ENCODE measurements around the gene UTF1.

GRCh38 chr10:133246236-133246626 is 16.2 kb downstream of the UTF1 start:
- TF ChIP-seq POLR2A (IDR thresholded peaks at IDR 0.05; ENCODE audit: low read length) (peak; percentile 27), GATA1 (IDR thresholded peaks at IDR 0.05; ENCODE audit: low read depth, low read length) (no peak)

Measured in erythroblast (primary cell).